Mesenchymal stem cell (in vitro differentiated cells and primary cell): Measurements from ENCODE around the gene PARK7.

Experiments used
- DNase-seq: peaks from one replicate; pipeline ENCODE4 v3.0.0-alpha.2; 2013
- H2AFZ ChIP-seq: one replicate; pipeline ENCODE4 v1.6.1; 2013; ENCODE audit warnings: low read depth, mild to moderate bottlenecking, control low read depth, inconsistent platforms, low read length, moderate library complexity
- H2AK5ac ChIP-seq: 2 replicates; pipeline ENCODE4 v1.6.1; 2013; ENCODE audit warnings: low read length, moderate library complexity, mild to moderate bottlenecking, inconsistent platforms; ENCODE audit not compliant: severe bottlenecking
- H2BK120ac ChIP-seq: one replicate; pipeline ENCODE4 v1.6.1; 2013; ENCODE audit warnings: low read depth, mild to moderate bottlenecking, inconsistent platforms, low read length, moderate library complexity
- H2BK12ac ChIP-seq, 2 experiments: one replicate each; pipeline ENCODE4 v1.6.1; 2013; ENCODE audit warnings: inconsistent platforms in 2 of 2, low read length in 2 of 2, mild to moderate bottlenecking in 2 of 2, moderate library complexity in 2 of 2, control low read depth in 1 of 2
- H2BK15ac ChIP-seq: one replicate; pipeline ENCODE4 v1.6.1; 2013; ENCODE audit warnings: mild to moderate bottlenecking, low read depth, inconsistent platforms; ENCODE audit not compliant: poor library complexity, severe bottlenecking
- H2BK5ac ChIP-seq: 2 replicates; pipeline ENCODE4 v1.6.1; 2013; ENCODE audit warnings: low read depth, mild to moderate bottlenecking, low read length, control low read depth, inconsistent platforms; ENCODE audit not compliant: poor library complexity, severe bottlenecking
- H3K14ac ChIP-seq, 2 experiments: one replicate each; pipeline ENCODE4 v1.6.1; 2013; ENCODE audit warnings: inconsistent platforms in 2 of 2, low read length in 2 of 2, control low read depth in 1 of 2, mild to moderate bottlenecking in 1 of 2, moderate library complexity in 1 of 2
- H3K18ac ChIP-seq, 2 experiments: one replicate each; pipeline ENCODE4 v1.6.1; 2013; ENCODE audit warnings: inconsistent platforms in 2 of 2, low read length in 2 of 2, control low read depth in 1 of 2, low read depth in 1 of 2, mild to moderate bottlenecking in 1 of 2
- H3K23ac ChIP-seq, 2 experiments: one replicate each; pipeline ENCODE4 v1.6.1; 2013; ENCODE audit warnings: inconsistent platforms in 2 of 2, low read length in 2 of 2, mild to moderate bottlenecking in 2 of 2, moderate library complexity in 2 of 2, control low read depth in 1 of 2
- H3K27ac ChIP-seq: 2 replicates; pipeline ENCODE4 v1.5.1; 2013; ENCODE audit warnings: mild to moderate bottlenecking, moderate library complexity, low read length, control low read depth, inconsistent platforms; ENCODE audit not compliant: poor library complexity, severe bottlenecking
- H3K27me3 ChIP-seq, 2 experiments: 2 replicates each; pipeline versions ENCODE4 v1.6.1 to v1.7.0; 2013; ENCODE audit warnings: low read length in 2 of 2, mild to moderate bottlenecking in 2 of 2, moderate library complexity in 2 of 2, control low read depth in 1 of 2, inconsistent platforms in 1 of 2; ENCODE audit not compliant: control insufficient read depth in 1 of 2, insufficient read depth in 1 of 2
- H3K36me3 ChIP-seq, 2 experiments: 2 replicates each; pipeline versions ENCODE4 v1.6.1 to v1.7.0; 2013; ENCODE audit warnings: low read length in 2 of 2, control low read depth in 1 of 2, inconsistent platforms in 1 of 2, low read depth in 1 of 2, mild to moderate bottlenecking in 1 of 2; ENCODE audit not compliant: insufficient read depth in 2 of 2, control insufficient read depth in 1 of 2
- H3K4ac ChIP-seq, 2 experiments: one replicate each; pipeline ENCODE4 v1.6.1; 2013; ENCODE audit warnings: inconsistent platforms in 2 of 2, low read length in 2 of 2, mild to moderate bottlenecking in 2 of 2, moderate library complexity in 2 of 2, control low read depth in 1 of 2, low read depth in 1 of 2
- H3K4me1 ChIP-seq: 2 replicates; pipeline ENCODE4 v1.6.1; 2013; ENCODE audit warnings: low read depth, low read length, control low read depth; ENCODE audit not compliant: control insufficient read depth, insufficient read depth
- H3K4me2 ChIP-seq: 2 replicates; pipeline ENCODE4 v1.6.1; 2013; ENCODE audit warnings: low read length, mild to moderate bottlenecking, inconsistent platforms; ENCODE audit not compliant: poor library complexity, severe bottlenecking
- H3K4me3 ChIP-seq, 2 experiments: 2 replicates each; pipeline versions ENCODE4 v1.5.1 to v1.7.0; 2013; ENCODE audit warnings: low read length in 2 of 2, mild to moderate bottlenecking in 2 of 2, control low read depth in 1 of 2, low read depth in 1 of 2; ENCODE audit not compliant: insufficient read depth in 1 of 2
- H3K79me1 ChIP-seq: replicated peaks from 2 replicates; pipeline ENCODE4 v1.6.1; 2013; ENCODE audit warnings: mild to moderate bottlenecking, control low read depth, low read length, inconsistent platforms; ENCODE audit not compliant: poor library complexity, severe bottlenecking
- H3K9ac ChIP-seq: 2 replicates; pipeline ENCODE4 v1.7.0; 2013; ENCODE audit warnings: mild to moderate bottlenecking, low read length, moderate library complexity
- H3K9me3 ChIP-seq: 2 replicates; pipeline ENCODE4 v1.7.0; 2013; ENCODE audit warnings: mild to moderate bottlenecking, low read length; ENCODE audit not compliant: control insufficient read depth
- H4K8ac ChIP-seq: one replicate; pipeline ENCODE4 v1.6.1; 2013; ENCODE audit warnings: inconsistent platforms, mild to moderate bottlenecking, low read length, moderate library complexity
- H4K91ac ChIP-seq: one replicate; pipeline ENCODE4 v1.6.1; 2013; ENCODE audit warnings: mild to moderate bottlenecking, low read length, inconsistent platforms
- whole genome bisulfite sequencing: methylation state at CpG from one replicate; pipeline ENCODE4 v1.1.7; 2013; ENCODE audit warnings: mixed read lengths; 5-methylcytosine and 5-hydroxymethylcytosine counted together

PARK7 gene

GRCh38 chr1:8020032-8020431, 58.5 kb downstream of the PARK7 start:
- H2AFZ ChIP-seq = no peak overlapping the region
- H3K4me2 ChIP-seq = no peak overlapping the region
- H3K9ac ChIP-seq = peak overlapping the region; percentile 59
- H3K14ac ChIP-seq = no peak overlapping the region
- no peak overlapping the region for H3K4me3 ChIP-seq
- DNase-seq = peak; percentile 52
- no peak overlapping the region for H2BK120ac ChIP-seq
- H3K4me1 ChIP-seq = peaks cover 11% of the 10 kb centered on the region
- H4K8ac ChIP-seq = no peak overlapping the region
- no peak overlapping the region for H4K91ac ChIP-seq
- H2BK15ac ChIP-seq = no peak overlapping the region
- H3K9me3 ChIP-seq = no peaks in the 10 kb centered on the region
- H2BK5ac ChIP-seq = no peak overlapping the region
- peak overlapping the region; percentile 85 for H3K27ac ChIP-seq
- no peak overlapping the region for H2BK12ac ChIP-seq
- no peak overlapping the region for H2AK5ac ChIP-seq
- H3K27me3 ChIP-seq = no peaks in the 10 kb centered on the region
- H3K36me3 ChIP-seq = no peaks in the 10 kb centered on the region
- H3K18ac ChIP-seq = no peak overlapping the region
- no peak overlapping the region for H3K4ac ChIP-seq
- no peaks in the 10 kb centered on the region for H3K79me1 ChIP-seq
- no peak overlapping the region for H3K23ac ChIP-seq

DNA sequence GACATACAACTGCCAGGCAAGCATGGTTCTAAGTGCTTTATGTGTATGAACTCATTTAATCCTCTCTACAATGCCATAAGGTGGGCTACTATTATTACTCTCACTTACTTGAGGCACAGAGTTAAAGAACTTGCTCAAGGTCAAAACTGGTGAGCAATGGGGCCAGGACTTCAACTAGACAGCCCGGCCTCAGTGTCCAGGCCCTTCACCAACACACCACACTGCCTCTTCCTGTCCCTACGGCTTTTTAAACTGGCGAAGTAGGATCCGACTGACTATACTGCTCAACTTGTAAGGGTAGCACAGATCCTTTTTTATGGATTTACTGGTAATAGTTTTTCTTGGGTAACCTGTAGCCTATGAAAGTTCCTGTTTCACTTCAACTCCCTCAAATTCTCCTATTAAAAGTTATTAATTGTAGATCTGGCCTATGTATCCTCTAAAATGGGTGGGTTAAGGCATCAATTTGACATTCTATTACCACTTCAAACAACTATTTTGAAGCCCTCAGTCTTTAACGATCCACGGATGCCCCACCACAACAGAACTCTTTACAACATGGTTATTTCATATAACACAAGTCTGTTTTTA, 60.3 kb downstream of the PARK7 start:
- H2BK12ac ChIP-seq = no peak overlapping the region
- peak overlapping the region; percentile 97 for H3K9ac ChIP-seq
- no peaks in the 10 kb centered on the region for H3K9me3 ChIP-seq
- H2AFZ ChIP-seq = no peak overlapping the region
- no peak overlapping the region for H3K23ac ChIP-seq
- H2AK5ac ChIP-seq = peak overlapping the region; percentile 61
- H3K4ac ChIP-seq = no peak overlapping the region
- H2BK15ac ChIP-seq = no peak overlapping the region
- H3K27ac ChIP-seq = peak overlapping the region; percentile 34
- H3K36me3 ChIP-seq = no peaks in the 10 kb centered on the region
- H3K4me1 ChIP-seq = peaks cover 12% of the 10 kb centered on the region
- H2BK120ac ChIP-seq = no peak overlapping the region
- H2BK5ac ChIP-seq = no peak overlapping the region
- no peak overlapping the region for H4K8ac ChIP-seq
- 71% methylated on average over 3 of the region's 6 CpGs for WGBS
- H4K91ac ChIP-seq = no peak overlapping the region
- H3K4me3 ChIP-seq = peak overlapping the region in 1 of 2 experiments; percentile 55
- no peak overlapping the region for H3K14ac ChIP-seq
- H3K18ac ChIP-seq = peak overlapping the region in 1 of 2 experiments; percentile 66
- H3K4me2 ChIP-seq = no peak overlapping the region
- no peaks in the 10 kb centered on the region for H3K79me1 ChIP-seq
- peak; percentile 39 for DNase-seq
- no peaks in the 10 kb centered on the region for H3K27me3 ChIP-seq

DNA sequence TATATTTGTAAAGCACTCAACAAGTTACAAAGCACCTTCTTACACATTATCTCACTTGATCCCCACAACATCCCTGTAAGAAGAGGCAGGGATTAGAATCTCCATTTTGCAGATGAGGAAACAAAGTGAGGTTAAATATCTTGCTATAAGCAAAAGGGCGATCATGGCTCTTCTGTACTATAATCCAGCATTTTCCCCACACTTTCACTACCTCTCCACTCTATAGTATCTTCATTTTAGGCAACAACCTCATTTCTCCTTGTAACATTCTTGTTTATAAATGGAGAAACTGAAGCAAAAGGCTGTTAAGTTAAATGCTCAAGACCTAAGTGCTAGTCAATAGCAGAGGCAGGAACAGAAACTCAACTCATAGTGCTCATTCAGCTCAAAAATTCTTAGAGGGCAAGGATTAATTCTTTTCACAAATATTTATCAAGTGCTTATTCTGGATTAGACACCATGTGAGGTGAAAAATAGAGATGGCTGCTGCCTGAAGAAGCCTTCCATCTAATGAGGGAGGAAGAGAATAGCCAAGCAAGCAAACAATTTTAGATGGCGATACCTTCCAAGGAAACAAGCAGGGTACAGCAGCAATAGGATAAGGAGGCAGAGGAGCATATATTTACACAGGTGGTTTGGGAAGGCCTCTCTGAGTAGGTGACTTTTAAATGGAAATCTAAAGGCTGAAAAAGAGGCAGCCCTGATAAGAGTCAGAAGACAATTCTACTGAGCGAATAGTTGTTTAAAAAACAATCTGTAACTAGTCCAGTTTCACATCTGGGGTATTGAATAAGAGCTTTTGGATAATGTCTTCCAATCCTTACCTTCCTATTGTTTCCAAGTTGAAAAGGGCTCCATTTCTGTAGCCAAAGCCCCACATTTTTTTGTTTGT, 61.1 kb downstream of the PARK7 start:
- Histone ChIP-seq H4K8ac (no peak overlapping the region), H3K4me2 (no peak overlapping the region), H3K79me1 (no peaks in the 10 kb centered on the region), H3K27ac (no peak overlapping the region), H3K36me3 (no peaks in the 10 kb centered on the region), H3K27me3 (no peaks in the 10 kb centered on the region), H3K4me3 (peak overlapping the region in 1 of 2 experiments; percentile 92), H2BK120ac (no peak overlapping the region), H3K23ac (no peak overlapping the region), H2BK5ac (no peak overlapping the region), H3K4ac (no peak overlapping the region), H4K91ac (no peak overlapping the region), H2BK15ac (no peak overlapping the region), H2BK12ac (no peak overlapping the region), H3K9me3 (no peaks in the 10 kb centered on the region), H2AK5ac (no peak overlapping the region), H2AFZ (no peak overlapping the region), H3K18ac (no peak overlapping the region), H3K4me1 (peaks cover 18% of the 10 kb centered on the region), H3K9ac (peak overlapping the region; percentile 97), H3K14ac (no peak overlapping the region)
- WGBS = 96% methylated on average over 2 of the region's 3 CpGs
- DNase-seq = peak; percentile 24

DNA sequence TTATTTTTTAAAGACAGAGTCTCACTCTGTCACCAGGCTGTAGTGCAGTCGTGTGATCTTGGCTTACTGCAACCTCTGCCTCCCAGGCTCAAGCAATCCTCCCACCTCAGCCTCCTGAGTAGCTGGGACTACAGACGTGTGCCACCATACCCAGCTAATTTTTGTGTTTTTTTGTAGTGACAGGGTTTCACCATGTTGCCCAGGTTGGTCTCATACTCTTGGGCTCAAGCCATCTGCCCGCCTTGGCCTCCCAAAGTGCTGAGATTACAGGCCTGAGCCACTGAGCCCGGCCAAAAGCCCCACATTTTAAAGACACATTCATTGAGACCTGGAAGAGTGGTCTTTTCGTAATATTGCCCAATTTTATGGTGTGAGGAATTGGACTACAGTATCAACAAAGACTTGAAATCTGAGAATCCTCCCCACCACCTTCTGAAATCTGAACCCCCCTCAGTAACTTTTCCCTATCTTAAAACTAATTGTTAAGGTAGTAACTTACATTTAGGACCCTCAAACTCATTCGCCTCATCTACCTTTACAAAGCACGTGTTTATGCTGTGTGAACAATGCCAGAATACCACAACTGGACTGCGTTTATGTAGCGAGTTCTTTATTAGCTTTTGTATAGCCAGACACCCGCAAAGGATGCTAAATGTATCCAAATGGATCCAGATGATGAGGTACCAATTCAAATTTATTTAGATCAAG, 61.9 kb downstream of the PARK7 start:
- H3K27ac ChIP-seq = no peak overlapping the region
- no peak overlapping the region for H3K18ac ChIP-seq
- DNase-seq = peak; percentile 11
- 73% methylated on average over 8 of the region's 10 CpGs for WGBS
- H3K9me3 ChIP-seq = no peaks in the 10 kb centered on the region
- H3K9ac ChIP-seq = peak overlapping the region; percentile 97
- H3K4ac ChIP-seq = no peak overlapping the region
- H2BK5ac ChIP-seq = no peak overlapping the region
- no peaks in the 10 kb centered on the region for H3K36me3 ChIP-seq
- H4K8ac ChIP-seq = no peak overlapping the region
- no peaks in the 10 kb centered on the region for H3K79me1 ChIP-seq
- no peak overlapping the region for H2BK120ac ChIP-seq
- H2AFZ ChIP-seq = no peak overlapping the region
- peak overlapping the region in 1 of 2 experiments; percentile 92 for H3K4me3 ChIP-seq
- no peak overlapping the region for H3K14ac ChIP-seq
- peaks cover 18% of the 10 kb centered on the region for H3K4me1 ChIP-seq
- peak overlapping the region; percentile 45 for H2AK5ac ChIP-seq
- no peak overlapping the region for H4K91ac ChIP-seq
- peak overlapping the region; percentile 8 for H3K4me2 ChIP-seq
- H3K27me3 ChIP-seq = no peaks in the 10 kb centered on the region
- H2BK12ac ChIP-seq = no peak overlapping the region
- H2BK15ac ChIP-seq = no peak overlapping the region
- H3K23ac ChIP-seq = no peak overlapping the region
